CD8-positive, alpha-beta memory T cell (primary cell): ENCODE measurements around the gene PRIMA1. TPM values are rescaled to one million over a fixed set of nuclear protein-coding genes. Genes with fewer than 3 reads are reported as not detected.

Experiments
- CTCF ChIA-PET: fragments of 350-600 bp; sonication (Branson Sonifier 250); formaldehyde crosslinking; loops from one replicate; lab custom pipeline; 2021; ENCODE audit warnings: antibody characterized with exemption; lab: Charles Lee
- POLR2A ChIA-PET: fragments of 350-600 bp; sonication (Branson Sonifier 250); formaldehyde crosslinking; loops from one replicate; lab custom pipeline; 2021; ENCODE audit warnings: antibody characterized with exemption; lab: Charles Lee
- DNase-seq, 5 donors: peaks; one replicate each; pipeline versions ENCODE4 v3.0.0 to v3.0.0-alpha.2; 2020 to 2022; ENCODE audit warnings: mixed read lengths in 1 of 5
- H3K27ac ChIP-seq: one replicate; pipeline ENCODE4 v1.7.0; 2013; ENCODE audit warnings: low read depth, mild to moderate bottlenecking, low read length, moderate library complexity
- H3K27me3 ChIP-seq: 2 replicates; pipeline ENCODE4 v1.7.0; 2013; ENCODE audit warnings: low read length, mild to moderate bottlenecking; ENCODE audit not compliant: insufficient read depth, poor library complexity, severe bottlenecking
- H3K36me3 ChIP-seq: 2 replicates; pipeline ENCODE4 v1.7.0; 2013; ENCODE audit warnings: mild to moderate bottlenecking, low read length, moderate library complexity; ENCODE audit not compliant: insufficient read depth
- H3K4me1 ChIP-seq: 2 replicates; pipeline ENCODE4 v1.7.0; 2013; ENCODE audit warnings: mild to moderate bottlenecking, low read length, moderate library complexity; ENCODE audit not compliant: insufficient read depth
- H3K4me3 ChIP-seq: 2 replicates; pipeline ENCODE4 v1.7.0; 2013; ENCODE audit warnings: mild to moderate bottlenecking, low read length
- H3K9me3 ChIP-seq: 2 replicates; pipeline ENCODE4 v1.7.0; 2013; ENCODE audit warnings: mild to moderate bottlenecking, low read length
- H3K27ac Mint-ChIP-seq, 8 donors: one replicate each; pipeline ENCODE4 v1.8.0; 2020 to 2021; ENCODE audit warnings: mixed read lengths in 8 of 8, mild to moderate bottlenecking in 6 of 8, inconsistent platforms in 3 of 8, moderate library complexity in 3 of 8
- H3K27me3 Mint-ChIP-seq, 2 donors: one replicate each; pipeline ENCODE4 v1.8.0; 2020 to 2021; ENCODE audit warnings: mixed read lengths in 2 of 2, mild to moderate bottlenecking in 1 of 2, moderate library complexity in 1 of 2
- H3K36me3 Mint-ChIP-seq, 3 donors: one replicate each; pipeline ENCODE4 v1.8.0; 2020 to 2021; ENCODE audit warnings: mixed read lengths in 3 of 3, inconsistent platforms in 1 of 3, mild to moderate bottlenecking in 1 of 3
- H3K4me1 Mint-ChIP-seq, 3 donors: one replicate each; pipeline ENCODE4 v1.8.0; 2020 to 2021; ENCODE audit warnings: mixed read lengths in 3 of 3, inconsistent platforms in 1 of 3, mild to moderate bottlenecking in 1 of 3
- H3K4me3 Mint-ChIP-seq, 7 donors: one replicate each; pipeline ENCODE4 v1.8.0; 2020 to 2021; ENCODE audit warnings: mixed read lengths in 7 of 7, mild to moderate bottlenecking in 6 of 7, moderate library complexity in 4 of 7, inconsistent platforms in 2 of 7
- H3K9me3 Mint-ChIP-seq, 5 donors: one replicate each; pipeline ENCODE4 v1.8.0; 2020 to 2022; ENCODE audit warnings: mixed read lengths in 5 of 5, mild to moderate bottlenecking in 3 of 5, moderate library complexity in 2 of 5, inconsistent platforms in 1 of 5
- polyA plus RNA-seq: library from polyadenylated mRNA; unstranded; fragments of 300-500 nt; fragmentation: Illumina TruSeq; gene quantifications from one replicate; pipeline ENCODE4 v1.2.3, GENCODE V29; 2021
- total RNA-seq, 2 experiments: library from RNA; stranded (reverse); gene quantifications; one replicate each; pipeline ENCODE4 v1.2.3, GENCODE V29; 2021

The PRIMA1 gene
- total and polyA plus RNA-seq, 3 experiments from 2014 or later = not detected

DNA sequence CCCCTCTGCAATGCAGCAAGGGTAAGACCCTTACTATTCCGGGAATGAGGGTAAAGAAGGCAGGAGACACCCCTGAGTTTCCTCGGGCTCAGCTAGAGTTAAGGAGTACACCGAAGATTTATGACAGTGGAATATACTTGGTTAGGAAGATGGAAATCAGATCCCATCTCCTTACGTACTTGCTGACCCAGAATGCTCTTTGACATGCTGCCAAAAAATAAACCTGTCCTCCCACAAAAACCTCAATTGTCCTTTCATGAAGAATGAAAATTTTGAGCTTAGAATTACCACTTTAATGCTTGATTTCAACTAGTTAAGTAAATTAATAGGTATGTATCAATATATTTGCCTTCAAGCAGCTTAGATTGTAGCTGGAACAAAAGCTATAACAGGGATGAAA is 99.5 kb downstream of the PRIMA1 start:
- no peak for DNase-seq
- H3K27me3 ChIP-seq = no peaks in the 10 kb centered on the region
- no peaks in the 10 kb centered on the region for H3K9me3 ChIP-seq
- peaks cover 0 to 2% (median 0%) of the 10 kb centered on the region in 5 donors for H3K9me3 Mint-ChIP-seq
- peaks cover 16 to 57% of the 10 kb centered on the region in 2 donors for H3K27me3 Mint-ChIP-seq
- H3K4me1 ChIP-seq = no peaks in the 10 kb centered on the region
- no peak overlapping the region for H3K4me3 Mint-ChIP-seq
- H3K36me3 Mint-ChIP-seq = no peaks in the 10 kb centered on the region
- no peaks in the 10 kb centered on the region for H3K4me1 Mint-ChIP-seq
- no peak overlapping the region for H3K4me3 ChIP-seq
- ChIA-PET POLR2A (no interaction called here), CTCF (no interaction called here)
- no peak overlapping the region for H3K27ac ChIP-seq
- H3K27ac Mint-ChIP-seq = no peak overlapping the region
- H3K36me3 ChIP-seq = no peaks in the 10 kb centered on the region

DNA sequence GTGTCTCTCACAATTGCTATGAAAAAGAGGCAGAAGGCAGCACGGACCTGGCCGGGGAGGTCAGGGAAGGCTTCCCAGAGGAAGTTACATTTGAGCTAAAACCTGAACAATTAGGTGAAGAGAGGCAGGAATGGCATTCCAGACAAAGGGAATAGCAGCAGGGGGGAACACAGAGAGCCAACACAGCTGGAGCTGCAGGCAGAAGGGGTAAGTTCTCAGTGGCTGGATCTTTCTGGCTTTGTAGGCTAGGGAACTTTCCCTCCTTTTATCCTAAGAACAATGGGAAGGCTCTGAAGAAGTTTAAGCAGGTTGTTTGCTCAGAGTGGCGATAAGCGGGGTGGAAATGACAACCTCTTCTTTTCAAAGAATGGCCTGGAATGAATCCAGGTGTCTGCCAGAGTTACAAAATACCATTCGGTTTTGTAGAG is 100.0 kb downstream of the PRIMA1 start:
- Histone ChIP-seq H3K27ac (no peak overlapping the region), H3K4me3 (no peak overlapping the region), H3K36me3 (no peaks in the 10 kb centered on the region), H3K9me3 (no peaks in the 10 kb centered on the region), H3K4me1 (no peaks in the 10 kb centered on the region), H3K27me3 (no peaks in the 10 kb centered on the region)
- Mint-ChIP-seq H3K4me1 (no peaks in the 10 kb centered on the region), H3K27ac (no peak overlapping the region), H3K4me3 (no peak overlapping the region), H3K36me3 (no peaks in the 10 kb centered on the region), H3K9me3 (peaks cover 0 to 2% (median 0%) of the 10 kb centered on the region in 5 donors), H3K27me3 (peaks cover 16 to 56% of the 10 kb centered on the region in 2 donors)
- ChIA-PET POLR2A (no interaction called here), CTCF (no interaction called here)
- DNase-seq = no peak

DNA sequence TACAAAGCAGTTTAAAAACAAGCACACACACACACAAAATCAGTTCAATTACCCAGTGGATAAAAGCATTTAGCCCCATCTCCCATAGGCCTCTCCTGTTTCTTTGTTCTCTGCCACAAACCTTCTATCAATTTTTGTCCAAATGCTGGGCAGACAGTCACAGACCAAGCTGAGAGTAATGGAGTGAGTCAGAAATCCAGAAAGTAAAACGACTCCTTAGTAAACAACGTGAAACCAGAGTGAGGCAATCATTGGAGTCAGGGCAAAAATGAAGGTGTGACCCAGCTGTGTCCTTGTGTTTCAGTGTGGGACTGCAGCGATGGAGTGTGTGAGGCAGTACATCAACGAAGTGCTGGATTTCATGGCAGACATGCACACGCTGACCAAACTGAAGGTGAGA is 102.0 kb downstream of the PRIMA1 start:
- ChIA-PET CTCF (no interaction called here), POLR2A (no interaction called here)
- Mint-ChIP-seq H3K27me3 (peaks cover 16 to 60% of the 10 kb centered on the region in 2 donors), H3K4me3 (no peak overlapping the region), H3K9me3 (peaks cover 0 to 2% (median 0%) of the 10 kb centered on the region in 5 donors), H3K36me3 (no peaks in the 10 kb centered on the region), H3K4me1 (no peaks in the 10 kb centered on the region), H3K27ac (peak overlapping the region in 1 of 8 donors; percentile 65)
- no peak for DNase-seq
- H3K4me1 ChIP-seq = no peaks in the 10 kb centered on the region
- no peaks in the 10 kb centered on the region for H3K27me3 ChIP-seq
- H3K9me3 ChIP-seq = no peaks in the 10 kb centered on the region
- H3K36me3 ChIP-seq = no peaks in the 10 kb centered on the region
- H3K27ac ChIP-seq = no peak overlapping the region
- no peak overlapping the region for H3K4me3 ChIP-seq

DNA sequence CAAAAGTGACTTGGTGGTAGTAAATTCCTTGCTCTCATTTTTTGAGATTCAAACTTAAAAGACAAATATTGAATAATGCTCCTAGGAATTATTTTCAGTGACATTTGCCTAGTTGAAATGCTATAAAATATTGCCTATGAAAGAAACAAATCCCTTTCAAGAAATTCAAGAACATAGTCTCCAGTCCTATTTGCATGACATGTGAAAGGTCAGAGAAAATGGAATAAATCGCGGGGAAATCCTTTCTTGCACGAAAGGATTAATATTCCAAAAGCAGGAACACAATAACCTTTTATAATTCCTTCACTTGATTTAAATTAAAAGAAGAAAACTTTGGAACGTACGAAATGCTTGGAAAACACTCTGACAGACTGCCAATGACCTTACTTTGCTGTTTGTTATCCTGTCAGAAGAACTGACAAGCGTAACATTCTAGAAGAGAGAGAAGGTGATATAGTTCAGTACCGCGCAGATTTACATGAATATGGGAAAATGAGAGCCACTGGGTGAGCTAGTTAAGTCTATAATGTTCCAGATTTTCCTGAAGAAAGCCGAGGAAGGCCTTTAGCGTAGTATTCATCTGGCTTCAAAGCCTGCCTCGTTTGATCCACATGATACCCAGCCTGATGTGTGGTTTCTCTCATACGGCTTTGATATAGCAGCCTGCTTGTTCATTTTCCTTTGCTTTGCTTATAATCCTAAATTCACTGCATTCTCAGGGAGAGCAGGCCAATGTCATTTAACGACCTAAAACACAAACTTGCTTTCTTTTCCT is 103.0 kb downstream of the PRIMA1 start:
- no peak overlapping the region for H3K27ac Mint-ChIP-seq
- Histone ChIP-seq H3K4me1 (no peaks in the 10 kb centered on the region), H3K9me3 (no peaks in the 10 kb centered on the region), H3K27me3 (no peaks in the 10 kb centered on the region), H3K36me3 (no peaks in the 10 kb centered on the region), H3K27ac (no peak overlapping the region), H3K4me3 (no peak overlapping the region)
- ChIA-PET CTCF (no interaction called here), POLR2A (no interaction called here)
- H3K9me3 Mint-ChIP-seq = peaks cover 0 to 2% (median 0%) of the 10 kb centered on the region in 5 donors
- no peak overlapping the region for H3K4me3 Mint-ChIP-seq
- H3K36me3 Mint-ChIP-seq = no peaks in the 10 kb centered on the region
- H3K27me3 Mint-ChIP-seq = peaks cover 11 to 54% of the 10 kb centered on the region in 2 donors
- H3K4me1 Mint-ChIP-seq = no peaks in the 10 kb centered on the region
- no peak for DNase-seq

DNA sequence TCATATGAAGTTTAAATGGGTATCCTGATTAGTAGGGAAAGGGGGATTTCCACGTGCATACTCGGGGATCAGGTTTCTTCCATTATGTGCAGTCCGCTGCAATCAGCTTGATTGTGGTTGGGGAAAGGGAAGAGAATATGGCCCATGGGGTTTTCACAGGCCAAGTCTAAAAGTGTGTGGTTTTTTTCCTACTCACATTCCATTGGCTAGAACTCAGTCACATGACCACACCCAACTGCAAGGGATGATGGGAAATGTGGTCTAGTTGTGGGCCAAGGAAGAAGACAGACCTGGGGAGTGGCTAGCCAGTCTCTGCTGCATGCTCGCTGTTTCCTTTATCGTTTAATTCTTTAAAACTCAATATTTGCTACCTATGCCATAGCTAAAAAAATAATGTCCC is 105.1 kb downstream of the PRIMA1 start:
- H3K4me1 ChIP-seq = no peaks in the 10 kb centered on the region
- H3K27ac ChIP-seq = no peak overlapping the region
- no peak for DNase-seq
- Mint-ChIP-seq H3K9me3 (no peaks in the 10 kb centered on the region), H3K36me3 (no peaks in the 10 kb centered on the region), H3K4me3 (no peak overlapping the region), H3K4me1 (no peaks in the 10 kb centered on the region), H3K27ac (no peak overlapping the region), H3K27me3 (peaks cover 5 to 48% of the 10 kb centered on the region in 2 donors)
- CTCF ChIA-PET = no interaction called here
- no peaks in the 10 kb centered on the region for H3K36me3 ChIP-seq
- POLR2A ChIA-PET = no interaction called here
- H3K4me3 ChIP-seq = no peak overlapping the region
- H3K27me3 ChIP-seq = no peaks in the 10 kb centered on the region
- no peaks in the 10 kb centered on the region for H3K9me3 ChIP-seq

DNA sequence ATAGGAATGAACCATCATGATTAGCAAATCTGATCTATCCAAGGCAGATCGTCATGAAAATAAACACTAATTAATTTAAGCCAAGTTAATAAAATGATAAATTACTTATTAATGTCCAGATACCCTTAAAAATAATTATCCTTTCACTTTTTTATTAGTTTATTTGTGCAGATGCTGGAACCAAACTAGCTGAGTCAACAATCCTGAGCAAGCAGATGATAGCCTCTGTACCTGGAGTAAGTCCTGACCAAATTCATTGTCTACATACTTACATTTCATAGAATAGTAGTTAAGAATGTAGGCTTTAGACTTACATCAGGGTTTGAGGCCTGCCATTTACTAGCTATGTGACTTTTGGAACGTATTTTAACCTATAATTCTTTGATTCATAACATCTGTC is 105.8 kb downstream of the PRIMA1 start:
- ChIA-PET CTCF (no interaction called here), POLR2A (no interaction called here)
- Mint-ChIP-seq H3K4me3 (no peak overlapping the region), H3K27me3 (peaks cover 5 to 41% of the 10 kb centered on the region in 2 donors), H3K36me3 (no peaks in the 10 kb centered on the region), H3K27ac (no peak overlapping the region), H3K4me1 (no peaks in the 10 kb centered on the region), H3K9me3 (no peaks in the 10 kb centered on the region)
- Histone ChIP-seq H3K9me3 (no peaks in the 10 kb centered on the region), H3K4me3 (no peak overlapping the region), H3K27ac (no peak overlapping the region), H3K27me3 (no peaks in the 10 kb centered on the region), H3K4me1 (no peaks in the 10 kb centered on the region), H3K36me3 (no peaks in the 10 kb centered on the region)
- no peak for DNase-seq

DNA sequence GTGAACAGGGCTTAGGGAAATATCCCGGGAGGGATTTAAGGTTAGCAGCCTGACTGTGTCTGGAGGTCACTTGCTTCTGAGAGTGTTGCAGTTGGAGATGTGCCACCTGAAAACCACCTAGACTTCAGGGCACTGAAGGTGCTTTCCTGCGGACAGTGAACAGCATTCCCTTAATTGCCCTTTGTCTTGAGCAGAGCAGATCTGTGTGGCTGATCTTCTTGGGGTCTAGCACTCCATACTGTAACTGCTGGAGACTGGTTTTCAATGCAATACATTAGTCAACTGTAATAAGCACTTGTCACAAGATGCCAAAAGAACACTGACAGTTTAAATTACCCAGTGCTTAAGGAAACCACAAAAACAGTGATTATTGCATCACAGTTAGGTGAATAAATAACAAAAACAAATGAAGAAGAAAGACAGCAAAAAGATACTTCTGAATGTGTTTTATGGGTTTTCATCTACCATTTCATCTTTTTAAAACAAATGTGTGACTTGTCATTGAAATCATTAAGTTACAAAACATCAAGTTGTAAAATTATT is 111.8 kb downstream of the PRIMA1 start:
- Histone ChIP-seq H3K36me3 (no peaks in the 10 kb centered on the region), H3K27ac (no peak overlapping the region), H3K27me3 (no peaks in the 10 kb centered on the region), H3K9me3 (no peaks in the 10 kb centered on the region), H3K4me3 (no peak overlapping the region), H3K4me1 (no peaks in the 10 kb centered on the region)
- Mint-ChIP-seq H3K4me3 (no peak overlapping the region), H3K36me3 (no peaks in the 10 kb centered on the region), H3K27me3 (peaks cover 7 to 23% of the 10 kb centered on the region in 2 donors), H3K9me3 (no peaks in the 10 kb centered on the region), H3K4me1 (no peaks in the 10 kb centered on the region), H3K27ac (no peak overlapping the region)
- DNase-seq = no peak
- POLR2A ChIA-PET = no interaction called here
- CTCF ChIA-PET = no interaction called here

DNA sequence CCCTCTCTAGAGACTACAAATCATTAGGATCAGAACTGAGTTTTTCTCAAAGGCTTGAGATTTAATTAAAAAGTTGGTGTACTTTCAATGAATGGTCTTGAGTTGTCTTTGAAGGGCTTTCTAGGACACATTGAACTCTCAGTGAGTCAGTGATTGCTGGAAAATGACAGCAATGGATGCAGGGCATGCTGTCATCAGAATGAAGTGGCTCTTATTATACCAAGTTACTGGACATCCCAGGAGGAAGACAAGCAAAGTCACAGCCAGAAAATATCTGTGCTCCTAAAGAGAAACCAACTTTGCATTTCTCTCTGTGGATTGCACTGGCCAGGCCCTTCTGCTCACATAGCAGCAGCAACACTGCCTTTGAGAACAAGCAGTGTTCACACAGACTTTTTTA is 112.6 kb downstream of the PRIMA1 start:
- Mint-ChIP-seq H3K4me1 (no peaks in the 10 kb centered on the region), H3K36me3 (no peaks in the 10 kb centered on the region), H3K27me3 (peaks cover 7 to 23% of the 10 kb centered on the region in 2 donors), H3K9me3 (no peaks in the 10 kb centered on the region), H3K27ac (no peak overlapping the region), H3K4me3 (no peak overlapping the region)
- ChIA-PET POLR2A (no interaction called here), CTCF (no interaction called here)
- Histone ChIP-seq H3K9me3 (no peaks in the 10 kb centered on the region), H3K27ac (no peak overlapping the region), H3K27me3 (no peaks in the 10 kb centered on the region), H3K36me3 (no peaks in the 10 kb centered on the region), H3K4me1 (no peaks in the 10 kb centered on the region), H3K4me3 (no peak overlapping the region)
- DNase-seq = no peak
